Keratinocyte (primary cell): ENCODE measurements around the gene KIF16B. TPM values are rescaled to one million over a fixed set of nuclear protein-coding genes. Genes with fewer than 3 reads are reported as not detected.

ENCODE experiments used
- DNase-seq: peaks from one replicate; pipeline ENCODE4 v3.0.0-alpha.2; 2011; ENCODE audit warnings: low read depth, missing footprints, low spot score
- FAIRE-seq: peaks from 2 replicates; lab custom pipeline; 2011; peaks lifted over from hg19 to GRCh38; lab: Jason Lieb, UNC
- H2AFZ ChIP-seq: 2 replicates; pipeline ENCODE4 v1.6.0; 2012; ENCODE audit warnings: low read length, control low read depth, inconsistent platforms; ENCODE audit not compliant: control insufficient read depth
- H3K27ac ChIP-seq: 2 replicates; pipeline ENCODE4 v1.5.1; 2011; ENCODE audit warnings: low read length; ENCODE audit not compliant: control insufficient read depth, insufficient read depth
- H3K27me3 ChIP-seq: 3 replicates; pipeline ENCODE4 v1.6.0; 2011; ENCODE audit warnings: low read length; ENCODE audit not compliant: control insufficient read depth, insufficient read depth; ENCODE audit errors: extremely low read depth
- H3K36me3 ChIP-seq, 2 experiments: 2 replicates in 1 of 2; 3 replicates in 1 of 2; pipeline ENCODE4 v1.5.1; 2011; ENCODE audit warnings: low read length in 2 of 2, mild to moderate bottlenecking in 1 of 2; ENCODE audit not compliant: control insufficient read depth in 2 of 2, insufficient read depth in 2 of 2; ENCODE audit errors: extremely low read depth in 1 of 2
- H3K4me1 ChIP-seq: 3 replicates; pipeline ENCODE4 v1.5.1; 2011; ENCODE audit warnings: low read length; ENCODE audit not compliant: control insufficient read depth, insufficient read depth; ENCODE audit errors: extremely low read depth
- H3K4me2 ChIP-seq: 3 replicates; pipeline ENCODE4 v1.6.0; 2011; ENCODE audit warnings: low read depth, low read length; ENCODE audit not compliant: control insufficient read depth, insufficient read depth; ENCODE audit errors: extremely low read depth
- H3K4me3 ChIP-seq, 3 experiments: fragments of 200-600 bp in 1 of 3; sonication (generic) in 1 of 3; 2 replicates in 2 of 3; 3 replicates in 1 of 3; pipeline ENCODE4 v1.5.1; 2011 to 2016; ENCODE audit warnings: low read length in 3 of 3, mild to moderate bottlenecking in 3 of 3, control low read depth in 2 of 3, inconsistent platforms in 1 of 3, low read depth in 1 of 3, mixed read lengths in 1 of 3, mixed run types in 1 of 3, moderate library complexity in 1 of 3; ENCODE audit not compliant: control insufficient read depth in 2 of 3, insufficient read depth in 2 of 3; ENCODE audit errors: extremely low read depth in 1 of 3
- H3K79me2 ChIP-seq: 2 replicates; pipeline ENCODE4 v1.6.0; 2012; ENCODE audit warnings: low read length; ENCODE audit not compliant: control insufficient read depth, insufficient read depth
- H3K9ac ChIP-seq: 3 replicates; pipeline ENCODE4 v1.6.0; 2011; ENCODE audit warnings: low read length; ENCODE audit not compliant: control insufficient read depth, insufficient read depth; ENCODE audit errors: extremely low read depth
- H3K9me1 ChIP-seq: 3 replicates; pipeline ENCODE4 v1.6.0; 2011; ENCODE audit warnings: low read length; ENCODE audit not compliant: control insufficient read depth, insufficient read depth; ENCODE audit errors: extremely low read depth
- H3K9me3 ChIP-seq: 2 replicates; pipeline ENCODE4 v1.5.1; 2012; ENCODE audit warnings: low read depth, low read length; ENCODE audit not compliant: control insufficient read depth
- H4K20me1 ChIP-seq: 3 replicates; pipeline ENCODE4 v1.6.0; 2011; ENCODE audit warnings: low read length; ENCODE audit not compliant: control insufficient read depth, insufficient read depth; ENCODE audit errors: extremely low read depth
- CTCF ChIP-seq, 3 experiments: IDR thresholded peaks in 1 of 3; conservative IDR thresholded peaks in 1 of 3; optimal IDR thresholded peaks in 1 of 3; 2 replicates in 2 of 3; 3 replicates in 1 of 3; pipeline versions ENCODE3 to v1.5.1; 2011; ENCODE audit warnings: low read length in 3 of 3, mild to moderate bottlenecking in 3 of 3, moderate library complexity in 2 of 3, control low read depth in 1 of 3, inconsistent platforms in 1 of 3; ENCODE audit not compliant: insufficient read depth in 2 of 3; ENCODE audit errors: extremely low read depth in 1 of 3
- EZH2 ChIP-seq: IDR thresholded peaks from one replicate; pipeline ENCODE4 v1.6.1; 2012; ENCODE audit warnings: inconsistent platforms, mild to moderate bottlenecking, low read length, moderate library complexity
- dilution Hi-C: fragments of 300-500 bp; cut with MboI; formaldehyde crosslinking; loops from one replicate; pipeline ENCODE4 v1.7.0; 2020; ENCODE audit warnings: low sequenced_read_pairs; ENCODE audit not compliant: extremely low pct_ligation_motif_present
- polyA plus RNA-seq, 5 experiments: library from polyadenylated mRNA; depleted of rRNA in 3 of 5; stranded (reverse) in 3 of 5; stranded (forward) in 1 of 5; unstranded in 1 of 5; fragments of >200 nt; gene quantifications; 1 replicate in 1 of 5; 2 replicates in 3 of 5; 3 replicates in 1 of 5; pipeline versions ENCODE4 v1.2.1 to v1.2.3, GENCODE V29; 2011 to 2012; ENCODE audit warnings: missing spikeins in 2 of 5, low read depth in 1 of 5, low replicate concordance in 1 of 5

Gene KIF16B
- polyA plus RNA-seq, 1 donor (not counting 4 experiments of a cell fraction or from before 2014, with no cell fraction given), result 16.1 TPM

- H3K9ac ChIP-seq, result no peak overlapping the region
- FAIRE-seq, result no peak
- no peaks in the 10 kb centered on the region for H3K79me2 ChIP-seq
- dilution Hi-C loops, result no loop called here
- H3K27ac ChIP-seq, result no peak overlapping the region
- no peaks in the 10 kb centered on the region for H3K27me3 ChIP-seq
- no peak overlapping the region for H3K4me2 ChIP-seq
- peaks cover 0 to 4% of the 10 kb centered on the region in 2 experiments for H3K36me3 ChIP-seq
- H3K4me3 ChIP-seq, result no peak overlapping the region
- H3K4me1 ChIP-seq, result no peaks in the 10 kb centered on the region
- no peaks in the 10 kb centered on the region for H4K20me1 ChIP-seq
- no peaks in the 10 kb centered on the region for H3K9me1 ChIP-seq
- TF ChIP-seq EZH2 (no peak), CTCF (optimal IDR thresholded peaks at IDR 0.05 in 1 of 3, IDR thresholded peaks at IDR 0.05 in 1 of 3, conservative IDR thresholded peaks at IDR 0.05 in 1 of 3; ENCODE audit: extremely low read depth in 1 of 3, insufficient read depth in 2 of 3, low read length in 3 of 3) (no peak)
- no peak overlapping the region for H2AFZ ChIP-seq
- no peak for DNase-seq
- H3K9me3 ChIP-seq, result no peaks in the 10 kb centered on the region
Measured at GRCh38 chr20:16445482-16445881, 127.8 kb downstream of the KIF16B start.

- Histone ChIP-seq H3K9ac (no peak overlapping the region), H4K20me1 (no peaks in the 10 kb centered on the region), H2AFZ (no peak overlapping the region), H3K9me3 (no peaks in the 10 kb centered on the region), H3K4me1 (no peaks in the 10 kb centered on the region), H3K27ac (no peak overlapping the region), H3K4me3 (no peak overlapping the region), H3K9me1 (no peaks in the 10 kb centered on the region), H3K36me3 (peaks cover 0 to 4% of the 10 kb centered on the region in 2 experiments), H3K79me2 (no peaks in the 10 kb centered on the region), H3K27me3 (no peaks in the 10 kb centered on the region), H3K4me2 (no peak overlapping the region)
- FAIRE-seq (no peak), DNase-seq (no peak)
- dilution Hi-C loops, result no loop called here
- TF ChIP-seq EZH2 (no peak), CTCF (optimal IDR thresholded peaks at IDR 0.05 in 1 of 3, IDR thresholded peaks at IDR 0.05 in 1 of 3, conservative IDR thresholded peaks at IDR 0.05 in 1 of 3; ENCODE audit: extremely low read depth in 1 of 3, insufficient read depth in 2 of 3, low read length in 3 of 3) (no peak)
Measured at GRCh38 chr20:16444057-16444777, 129.0 kb downstream of the KIF16B start.
